GM19438 (cell line): ENCODE data around the gene PRMT7.
A peak's percentile ranks its signal among the peaks of the same experiment; 100 is the strongest.

ENCODE experiments used
- ATAC-seq: cut with Tn5 transposase; IDR thresholded peaks from one replicate; pipeline ENCODE4 v1.9.1; 2021; ENCODE audit warnings: low read depth; ENCODE audit not compliant: unreplicated experiment

Gene PRMT7

DNA sequence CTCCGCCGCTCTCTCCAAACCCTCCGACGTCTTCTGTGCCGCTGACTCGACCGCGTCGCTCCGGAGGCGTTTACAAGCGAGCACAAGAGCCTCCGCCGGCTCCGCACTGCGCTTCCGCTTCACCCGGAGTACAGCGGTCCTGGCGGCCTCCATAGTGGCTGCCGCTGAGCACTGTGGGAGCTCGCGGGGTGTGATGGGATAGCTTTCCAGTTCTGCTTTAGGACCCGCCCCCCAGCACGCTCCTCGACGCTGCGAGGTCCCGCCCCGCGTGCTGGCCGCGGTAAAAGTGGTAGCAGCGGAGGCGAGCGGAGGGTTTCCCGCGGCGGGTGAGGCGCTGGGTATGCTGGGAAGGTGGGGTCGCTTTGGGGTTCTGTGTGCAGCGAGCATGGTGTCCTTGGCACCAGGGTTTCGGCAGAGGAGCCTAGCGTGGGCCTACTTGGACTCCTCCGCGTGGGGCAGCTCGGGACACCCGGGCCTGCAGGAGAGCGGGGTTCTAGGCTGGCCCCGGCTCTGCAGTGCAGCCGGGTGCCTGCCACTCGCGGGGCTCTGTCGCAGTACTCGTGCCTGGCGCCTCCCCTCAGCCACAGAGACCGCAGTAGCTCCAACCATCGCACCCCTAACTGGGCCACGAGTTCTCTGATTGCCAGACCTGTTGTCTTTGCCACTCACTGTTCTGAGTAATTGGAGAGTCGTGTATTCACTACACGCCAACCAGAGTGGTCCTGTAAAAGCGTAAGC, at the start of gene PRMT7, which contains the start of gene SLC7A6OS:
Gene PRMT7, plus strand, starts transcription at position 246 of the 738 bp plus-strand sequence. CDS start 4,961 bp downstream, outside the sequence.
Gene SLC7A6OS, minus strand, starts transcription at position 173 of the 738 bp plus-strand sequence. Its CDS starts 20 bp downstream, at position 153.
- peak; percentile 98 for ATAC-seq

DNA sequence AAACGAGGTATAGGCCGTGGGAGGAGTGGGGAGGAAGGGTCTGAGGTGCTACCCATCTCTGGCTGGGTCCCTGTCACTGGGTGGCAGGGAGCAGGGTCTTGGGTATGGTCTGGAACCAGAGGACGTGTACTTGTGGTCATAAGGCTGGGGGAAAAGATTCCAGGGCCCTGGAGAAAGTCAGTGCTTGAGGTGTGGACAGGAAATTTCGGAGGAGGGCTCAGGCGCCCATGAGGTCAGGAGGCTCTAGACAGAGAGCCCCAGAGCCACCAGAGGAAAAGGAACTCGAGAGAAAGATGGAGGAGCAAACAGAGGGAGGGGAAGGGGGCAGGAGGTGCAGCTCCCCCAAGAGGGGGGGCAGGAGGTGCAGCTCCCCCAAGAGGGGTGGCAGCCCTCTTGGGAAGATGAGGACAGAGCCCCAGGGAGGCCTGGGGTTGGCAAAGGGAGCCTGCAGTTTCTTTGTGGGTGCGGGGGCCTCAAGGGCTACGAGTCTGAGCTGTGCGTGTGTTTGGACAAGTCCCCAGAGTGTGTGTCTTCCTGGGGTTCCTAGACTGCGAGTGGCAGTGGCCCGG, 47.2 kb upstream of the PRMT7 start:
- ATAC-seq: peak; percentile 8

- peak; percentile 59 for ATAC-seq
Observed at GRCh38 chr16:68264128-68265077, 46.4 kb upstream of the PRMT7 start, which contains the start of gene SLC7A6. SLC7A6 (plus strand) TSS chr16:68264526; CDS start chr16:68274727, 10,201 bp downstream.

DNA sequence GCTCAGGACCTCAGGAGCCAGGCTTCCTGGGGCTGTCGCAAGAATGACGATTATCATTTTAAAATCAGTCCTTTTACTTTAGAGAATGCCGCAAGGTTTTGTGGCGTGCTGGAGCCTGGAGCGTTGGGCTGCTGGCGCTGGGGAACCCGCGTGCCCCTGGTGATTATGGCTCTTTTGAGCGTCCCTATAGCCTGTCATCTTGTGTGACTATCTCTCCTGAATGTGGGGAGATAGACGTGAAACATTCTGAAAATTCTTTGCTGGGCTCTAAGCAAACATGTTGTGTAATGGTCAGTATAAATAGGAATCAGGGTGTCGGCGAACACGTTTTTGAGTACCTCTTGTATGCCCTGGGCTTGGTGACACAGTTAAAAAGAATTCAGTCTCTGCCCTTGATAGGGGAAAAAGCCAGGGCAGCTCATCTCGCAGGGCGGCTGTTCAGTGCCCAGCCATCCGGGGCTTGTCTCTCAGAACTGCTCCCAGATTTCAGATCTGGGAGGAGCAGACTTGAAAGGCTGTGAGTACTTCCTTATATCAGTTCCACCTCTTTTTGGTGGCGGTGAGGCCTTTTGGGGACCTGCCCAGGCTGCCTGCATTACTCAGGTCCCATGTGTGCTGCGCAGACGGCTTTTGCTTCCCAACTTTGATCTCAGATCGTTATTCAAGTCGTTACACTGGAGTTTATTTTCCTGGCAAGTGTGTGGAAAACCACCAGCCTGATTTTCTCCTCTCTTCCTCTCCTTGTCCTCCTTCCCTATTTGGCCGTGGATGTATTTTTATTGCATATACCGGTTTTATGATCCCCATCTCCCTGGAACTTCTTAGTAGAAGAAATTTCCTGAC, 45.5 kb upstream of the PRMT7 start:
- peak; percentile 12 for ATAC-seq

DNA sequence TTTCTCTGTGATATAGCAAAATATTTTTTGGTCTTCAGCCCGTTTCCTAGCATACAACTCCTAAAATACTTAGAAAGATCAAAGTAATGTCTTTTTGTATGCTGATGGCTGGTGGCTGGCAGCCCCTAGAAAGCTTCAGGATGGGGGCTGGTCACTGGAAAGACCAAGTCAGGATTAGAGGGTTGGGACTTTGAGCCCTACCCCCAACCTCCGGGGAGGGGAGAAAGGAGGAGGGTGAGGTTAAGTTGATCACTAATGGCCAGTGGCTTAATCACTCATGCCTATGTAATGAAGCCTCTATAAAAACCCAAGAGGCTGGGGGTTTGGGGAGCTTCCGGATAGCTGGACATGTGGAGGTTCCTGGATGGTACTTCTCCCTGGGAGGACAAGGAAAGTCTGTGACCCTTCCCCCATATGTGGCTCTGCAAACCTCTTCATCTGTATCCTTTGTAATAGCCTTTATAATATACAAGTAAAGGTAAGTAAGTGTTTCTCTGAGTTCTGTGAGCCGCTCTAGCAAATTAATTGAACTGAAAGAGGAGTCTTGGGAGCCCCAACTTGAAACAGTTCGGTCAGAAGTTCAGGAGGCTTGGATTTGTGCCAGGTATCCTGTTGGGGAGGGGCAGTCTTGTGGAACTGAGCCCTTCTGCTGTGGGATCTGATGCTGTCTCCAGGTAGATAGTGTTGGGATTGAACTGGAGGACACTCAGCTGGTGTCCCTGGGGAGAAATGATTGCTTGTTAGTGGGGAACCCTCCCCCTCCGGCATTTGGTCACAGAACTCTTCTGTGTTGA, 43.0 kb upstream of the PRMT7 start:
- ATAC-seq: no peak

DNA sequence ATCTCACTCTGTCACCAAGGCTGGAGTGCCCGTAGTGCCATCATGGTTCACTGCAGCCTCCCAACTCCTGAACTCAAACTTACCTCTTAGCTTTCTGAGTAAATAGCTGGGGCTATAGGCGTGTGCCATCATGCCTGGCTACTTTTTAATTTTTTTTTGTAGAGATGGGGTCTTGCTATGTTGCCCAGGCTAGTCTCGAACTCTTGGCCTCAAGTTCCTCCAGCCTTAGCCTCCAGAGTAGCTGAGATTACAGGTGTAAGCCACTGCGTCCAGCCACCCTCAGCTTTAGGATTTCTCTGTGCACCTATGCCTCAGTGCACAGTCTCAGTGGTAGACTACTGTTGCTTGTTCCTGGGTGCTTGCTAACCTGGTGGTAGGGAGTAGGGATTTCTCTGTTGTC, 41.0 kb upstream of the PRMT7 start:
- no peak for ATAC-seq

GRCh38 chr16:68270353-68270752, 40.5 kb upstream of the PRMT7 start:
- no peak for ATAC-seq

GRCh38 chr16:68272507-68273209, 38.2 kb upstream of the PRMT7 start:
- no peak for ATAC-seq

GRCh38 chr16:68273459-68273858, 37.4 kb upstream of the PRMT7 start:
- no peak for ATAC-seq

- no peak for ATAC-seq
Observed at GRCh38 chr16:68273896-68274295, 36.9 kb upstream of the PRMT7 start.

DNA sequence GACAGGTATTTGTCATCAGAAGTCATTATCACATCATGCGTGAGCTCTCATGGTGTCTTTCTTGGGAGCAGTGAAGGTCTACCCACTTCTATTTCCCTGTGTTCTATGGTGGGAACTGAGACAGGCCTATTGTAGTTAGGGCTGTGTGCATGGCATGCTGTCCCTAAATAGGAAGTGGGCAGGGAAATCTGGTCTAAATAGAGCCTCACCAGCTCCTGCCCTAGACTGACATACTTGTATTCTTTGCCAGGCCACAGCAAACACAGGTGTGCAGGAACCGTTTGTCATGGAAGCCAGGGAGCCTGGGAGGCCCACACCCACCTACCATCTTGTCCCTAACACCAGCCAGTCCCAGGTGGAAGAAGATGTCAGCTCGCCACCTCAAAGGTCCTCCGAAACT, 36.4 kb upstream of the PRMT7 start:
- ATAC-seq: no peak

- ATAC-seq: no peak
Observed at GRCh38 chr16:68275611-68276191, 35.1 kb upstream of the PRMT7 start.

- no peak for ATAC-seq
Observed at GRCh38 chr16:68276223-68276622, 34.6 kb upstream of the PRMT7 start.

DNA sequence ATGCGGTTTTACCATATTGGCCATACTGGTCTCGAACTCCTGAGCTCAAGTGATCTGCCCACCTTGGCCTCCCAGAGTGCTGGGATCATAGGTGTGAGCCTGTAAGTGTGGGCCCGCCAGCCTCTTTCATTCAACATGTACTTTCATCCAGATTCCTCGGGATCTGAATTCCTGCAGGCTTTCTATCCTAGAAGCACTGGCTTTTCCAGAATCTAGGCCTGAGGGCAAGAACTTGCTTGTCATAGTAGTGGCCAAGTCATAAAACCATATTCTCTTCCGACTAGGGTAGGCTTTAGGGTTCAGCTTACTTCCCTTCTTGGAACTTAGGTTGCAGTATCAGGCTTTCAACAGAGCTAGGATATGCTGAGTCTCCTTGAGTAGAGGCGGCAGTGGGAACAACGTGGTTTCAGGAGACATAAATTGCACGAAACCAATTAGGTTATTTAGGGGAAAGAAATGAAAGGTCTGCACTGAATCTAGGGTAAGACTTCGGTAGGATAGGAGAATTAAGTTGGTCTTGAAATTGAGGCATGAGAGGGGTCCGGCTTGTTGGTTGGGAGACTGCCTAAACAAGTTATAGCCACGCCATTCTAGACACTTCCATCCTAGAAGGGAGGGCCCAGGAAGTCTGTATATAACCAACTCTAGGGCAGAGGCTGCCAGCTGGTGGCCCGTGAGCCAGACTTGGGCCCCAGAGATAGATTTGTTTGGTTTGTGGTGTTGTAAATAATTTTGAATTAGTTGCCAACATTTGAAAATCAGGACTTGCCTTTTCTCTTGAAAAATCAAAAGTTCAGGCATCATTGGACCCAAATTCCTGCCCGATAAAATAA, 30.9 kb upstream of the PRMT7 start:
- no peak for ATAC-seq

GRCh38 chr16:68281368-68282063, 29.3 kb upstream of the PRMT7 start:
- ATAC-seq: no peak

GRCh38 chr16:68282064-68282452, 28.8 kb upstream of the PRMT7 start:
- no peak for ATAC-seq

- no peak for ATAC-seq
Observed at GRCh38 chr16:68283346-68283745, 27.5 kb upstream of the PRMT7 start.
